Mammary epithelial cell (primary cell): Measurements from ENCODE around the gene CDC37.

ENCODE experiments used
- CTCF ChIP-seq, 2 donors: IDR thresholded peaks in 1 of 2; conservative IDR thresholded peaks in 1 of 2; 2 replicates each; pipeline ENCODE4 v1.5.1; 2011 to 2012; ENCODE audit warnings: inconsistent platforms in 2 of 2, low read length in 2 of 2, mild to moderate bottlenecking in 2 of 2, control low read depth in 1 of 2, low read depth in 1 of 2; ENCODE audit not compliant: insufficient read depth in 1 of 2; ENCODE audit errors: extremely low read depth in 1 of 2
- EZH2 ChIP-seq: IDR thresholded peaks from 2 replicates; pipeline ENCODE4 v1.6.1; 2012; ENCODE audit warnings: low read length, inconsistent platforms, borderline replicate concordance

- TF ChIP-seq CTCF (conservative IDR thresholded peaks at IDR 0.05 in 1 of 2, IDR thresholded peaks at IDR 0.05 in 1 of 2; ENCODE audit: extremely low read depth in 1 of 2, insufficient read depth in 1 of 2, low read depth in 1 of 2, low read length in 2 of 2): no peak
- no peak for TF ChIP-seq EZH2
Observed at GRCh38 chr19:10450853-10451609, 47.7 kb upstream of the CDC37 start.
